ENCODE results near the gene REEP3.

REEP3 gene

GRCh38 chr10:63539994-63540393 lies 18.8 kb downstream of the REEP3 start:
- H3K4me1 ChIP-seq (ENCODE audit: insufficient read depth, low read length) = no peaks in the 10 kb centered on the region
- H3K36me3 ChIP-seq (ENCODE audit: insufficient read depth, low read length) = no peaks in the 10 kb centered on the region
- no peak for ATAC-seq (ENCODE audit: insufficient read depth, low read depth)
- no peak for DNase-seq
- no peak overlapping the region for H3K27ac ChIP-seq (ENCODE audit: low read length)
- no peaks in the 10 kb centered on the region for H3K9me3 ChIP-seq (ENCODE audit: insufficient read depth, low read length, severe bottlenecking)
- H3K4me3 ChIP-seq (ENCODE audit: low read depth in 1 of 2, low read length in 2 of 2) = no peak overlapping the region
- H3K27me3 ChIP-seq (ENCODE audit: insufficient read depth, low read length, poor library complexity) = no peaks in the 10 kb centered on the region
- no peak overlapping the region for H3K4me2 ChIP-seq (ENCODE audit: insufficient read depth, low read length)
- TF ChIP-seq EZH2 (IDR thresholded peaks at IDR 0.05; ENCODE audit: borderline replicate concordance, low read depth, low read length, severe bottlenecking) (no peak), CTCF (IDR thresholded peaks at IDR 0.05; ENCODE audit: borderline replicate concordance, extremely low read depth, low read length, poor library complexity, severe bottlenecking) (no peak)
- H3K79me2 ChIP-seq (ENCODE audit: insufficient read depth, low read length) = peaks cover 65% of the 10 kb centered on the region
- peaks cover 26% of the 10 kb centered on the region; the same call in 1 of the 2 replicates for H4K20me1 ChIP-seq (ENCODE audit: insufficient read depth, low read length)
- no peak overlapping the region for H3K9ac ChIP-seq (ENCODE audit: low read depth, low read length)
- no peak overlapping the region for H2AFZ ChIP-seq (ENCODE audit: low read depth, low read length)

GRCh38 chr10:63542835-63543575 lies 21.8 kb downstream of the REEP3 start:
- H3K4me2 ChIP-seq (ENCODE audit: insufficient read depth, low read length) = no peak overlapping the region
- no peaks in the 10 kb centered on the region for H3K27me3 ChIP-seq (ENCODE audit: insufficient read depth, low read length, poor library complexity)
- H3K9ac ChIP-seq (ENCODE audit: low read depth, low read length) = no peak overlapping the region
- H3K9me3 ChIP-seq (ENCODE audit: insufficient read depth, low read length, severe bottlenecking) = no peaks in the 10 kb centered on the region
- H3K4me3 ChIP-seq (ENCODE audit: low read depth in 1 of 2, low read length in 2 of 2) = no peak overlapping the region
- H3K36me3 ChIP-seq (ENCODE audit: insufficient read depth, low read length) = no peaks in the 10 kb centered on the region
- no peak for DNase-seq
- H3K79me2 ChIP-seq (ENCODE audit: insufficient read depth, low read length) = peaks cover 53% of the 10 kb centered on the region
- peaks cover 16% of the 10 kb centered on the region for H4K20me1 ChIP-seq (ENCODE audit: insufficient read depth, low read length)
- TF ChIP-seq CTCF (IDR thresholded peaks at IDR 0.05; ENCODE audit: borderline replicate concordance, extremely low read depth, low read length, poor library complexity, severe bottlenecking) (no peak), EZH2 (IDR thresholded peaks at IDR 0.05; ENCODE audit: borderline replicate concordance, low read depth, low read length, severe bottlenecking) (no peak)
- no peak overlapping the region for H3K27ac ChIP-seq (ENCODE audit: low read length)
- no peak overlapping the region for H2AFZ ChIP-seq (ENCODE audit: low read depth, low read length)
- H3K4me1 ChIP-seq (ENCODE audit: insufficient read depth, low read length) = no peaks in the 10 kb centered on the region
- ATAC-seq (ENCODE audit: insufficient read depth, low read depth) = no peak

- H3K4me1 ChIP-seq (ENCODE audit: insufficient read depth, low read length) = no peaks in the 10 kb centered on the region
- H3K36me3 ChIP-seq (ENCODE audit: insufficient read depth, low read length) = no peaks in the 10 kb centered on the region
- no peak for ATAC-seq (ENCODE audit: insufficient read depth, low read depth)
- H3K4me3 ChIP-seq (ENCODE audit: low read depth in 1 of 2, low read length in 2 of 2) = no peak overlapping the region
- H4K20me1 ChIP-seq (ENCODE audit: insufficient read depth, low read length) = peaks cover 15% of the 10 kb centered on the region
- no peaks in the 10 kb centered on the region for H3K27me3 ChIP-seq (ENCODE audit: insufficient read depth, low read length, poor library complexity)
- H3K27ac ChIP-seq (ENCODE audit: low read length) = no peak overlapping the region
- no peak overlapping the region for H2AFZ ChIP-seq (ENCODE audit: low read depth, low read length)
- no peak overlapping the region for H3K9ac ChIP-seq (ENCODE audit: low read depth, low read length)
- no peaks in the 10 kb centered on the region for H3K9me3 ChIP-seq (ENCODE audit: insufficient read depth, low read length, severe bottlenecking)
- TF ChIP-seq CTCF (IDR thresholded peaks at IDR 0.05; ENCODE audit: borderline replicate concordance, extremely low read depth, low read length, poor library complexity, severe bottlenecking) (no peak), EZH2 (IDR thresholded peaks at IDR 0.05; ENCODE audit: borderline replicate concordance, low read depth, low read length, severe bottlenecking) (no peak)
- H3K4me2 ChIP-seq (ENCODE audit: insufficient read depth, low read length) = no peak overlapping the region
- peaks cover 51% of the 10 kb centered on the region for H3K79me2 ChIP-seq (ENCODE audit: insufficient read depth, low read length)
- DNase-seq = no peak
Measured at GRCh38 chr10:63543576-63543962, 22.4 kb downstream of the REEP3 start.

All from DND-41 (cell line).